Gastrocnemius medialis (tissue), 4 donors: ENCODE data around the gene SMAD9.

Source experiments
- POLR2A ChIP-seq, 2 donors: fragments of 450-650 bp; IDR thresholded peaks; one replicate each; pipeline ENCODE4 v1.6.1; 2017; ENCODE audit warnings: antibody characterized with exemption in 2 of 2, mild to moderate bottlenecking in 2 of 2, moderate library complexity in 2 of 2
- TF ChIP-seq, protein P1 (sequence below), 5 experiments: fragments of 450-650 bp in 3 of 5; fragments of 200-600 bp in 2 of 5; sonication (generic) in 2 of 5; IDR thresholded peaks in 4 of 5; conservative IDR thresholded peaks in 1 of 5; 1 replicate in 4 of 5; 2 replicates in 1 of 5; pipeline ENCODE4 v1.5.1; 2016 to 2019; ENCODE audit warnings: antibody characterized with exemption in 5 of 5, mild to moderate bottlenecking in 3 of 5, moderate library complexity in 3 of 5

DNA sequence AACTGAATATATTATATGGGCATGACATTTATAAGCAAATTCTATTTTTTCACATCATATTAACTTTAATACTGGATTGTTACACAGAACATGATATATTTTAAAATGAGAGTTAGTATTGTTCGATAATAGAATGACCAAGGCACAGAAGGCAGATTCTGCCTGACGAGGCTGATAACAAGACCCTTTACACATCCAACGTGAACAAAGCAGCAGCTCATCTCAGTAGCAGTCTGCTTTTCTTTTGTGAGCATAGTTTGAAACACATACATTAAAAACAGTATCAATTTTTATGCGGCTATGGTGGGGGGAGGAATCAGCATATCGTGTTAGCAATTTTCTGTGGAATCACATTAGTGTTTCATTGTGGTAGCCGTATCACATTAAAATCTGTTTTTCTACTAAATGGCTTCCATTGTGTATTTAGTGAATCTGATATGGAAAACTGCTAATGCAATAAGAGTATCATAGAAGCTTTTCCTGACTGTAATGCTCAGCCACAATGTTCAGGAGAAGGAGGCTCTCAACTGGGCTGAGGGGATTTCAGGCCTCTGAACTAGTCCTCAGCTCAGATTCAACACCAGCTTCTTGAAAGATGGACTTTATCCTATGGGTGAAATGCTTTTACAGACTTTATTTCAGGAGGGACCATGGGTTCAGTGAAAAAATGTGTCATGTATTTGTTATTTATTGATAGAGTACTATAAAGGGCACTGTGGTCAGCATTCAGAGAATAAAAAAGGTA is 4.0 kb downstream of the SMAD9 start:
- TF ChIP-seq, protein P1, sequence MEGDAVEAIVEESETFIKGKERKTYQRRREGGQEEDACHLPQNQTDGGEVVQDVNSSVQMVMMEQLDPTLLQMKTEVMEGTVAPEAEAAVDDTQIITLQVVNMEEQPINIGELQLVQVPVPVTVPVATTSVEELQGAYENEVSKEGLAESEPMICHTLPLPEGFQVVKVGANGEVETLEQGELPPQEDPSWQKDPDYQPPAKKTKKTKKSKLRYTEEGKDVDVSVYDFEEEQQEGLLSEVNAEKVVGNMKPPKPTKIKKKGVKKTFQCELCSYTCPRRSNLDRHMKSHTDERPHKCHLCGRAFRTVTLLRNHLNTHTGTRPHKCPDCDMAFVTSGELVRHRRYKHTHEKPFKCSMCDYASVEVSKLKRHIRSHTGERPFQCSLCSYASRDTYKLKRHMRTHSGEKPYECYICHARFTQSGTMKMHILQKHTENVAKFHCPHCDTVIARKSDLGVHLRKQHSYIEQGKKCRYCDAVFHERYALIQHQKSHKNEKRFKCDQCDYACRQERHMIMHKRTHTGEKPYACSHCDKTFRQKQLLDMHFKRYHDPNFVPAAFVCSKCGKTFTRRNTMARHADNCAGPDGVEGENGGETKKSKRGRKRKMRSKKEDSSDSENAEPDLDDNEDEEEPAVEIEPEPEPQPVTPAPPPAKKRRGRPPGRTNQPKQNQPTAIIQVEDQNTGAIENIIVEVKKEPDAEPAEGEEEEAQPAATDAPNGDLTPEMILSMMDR (IDR thresholded peaks at IDR 0.05 in 4 of 5, conservative IDR thresholded peaks at IDR 0.05 in 1 of 5): no peak
- TF ChIP-seq POLR2A (IDR thresholded peaks at IDR 0.05): no peak
